Forelimb muscle (tissue), 1 donor: ENCODE measurements around the gene C9orf50. TPM values are rescaled to one million over a fixed set of nuclear protein-coding genes. Genes with fewer than 3 reads are reported as not detected.
"Not testable (repeated sequence)": the region's sequence is repeated elsewhere in the genome, so short reads cannot be mapped to it uniquely, and the experiment has no call there.

Experiments
- DNase-seq: peaks from one replicate; pipeline ENCODE4 v3.0.0-alpha.2; 2013; ENCODE audit warnings: low read depth
- polyA plus RNA-seq: library from polyadenylated mRNA; unstranded; fragments of 120-200 nt; gene quantifications from one replicate; pipeline ENCODE4 v1.2.1, GENCODE V29; 2013; ENCODE audit not compliant: insufficient read length

Gene C9orf50
- polyA plus RNA-seq, 1 donor: 0.23 TPM

- DNase-seq: no peak
These were observed 27.3 kb upstream of the C9orf50 start for GRCh38 chr9:129648092-129648763.

DNA sequence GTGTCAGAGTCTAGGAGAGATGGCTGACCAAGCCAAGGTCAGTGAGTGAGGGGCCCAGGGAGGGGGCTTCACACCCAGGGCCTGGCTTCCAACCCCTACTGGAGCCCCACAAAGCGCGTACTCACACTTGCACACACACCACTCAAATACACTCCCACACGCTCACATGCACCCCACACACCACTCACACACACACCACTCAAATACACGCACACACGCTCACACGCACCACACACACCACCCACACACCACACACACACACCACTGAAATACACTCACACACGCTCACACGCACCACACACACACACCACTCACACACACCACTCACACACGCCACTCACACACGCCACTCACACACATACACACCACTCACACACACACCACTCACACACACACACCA, 26.7 kb upstream of the C9orf50 start:
- no peak for DNase-seq

DNA sequence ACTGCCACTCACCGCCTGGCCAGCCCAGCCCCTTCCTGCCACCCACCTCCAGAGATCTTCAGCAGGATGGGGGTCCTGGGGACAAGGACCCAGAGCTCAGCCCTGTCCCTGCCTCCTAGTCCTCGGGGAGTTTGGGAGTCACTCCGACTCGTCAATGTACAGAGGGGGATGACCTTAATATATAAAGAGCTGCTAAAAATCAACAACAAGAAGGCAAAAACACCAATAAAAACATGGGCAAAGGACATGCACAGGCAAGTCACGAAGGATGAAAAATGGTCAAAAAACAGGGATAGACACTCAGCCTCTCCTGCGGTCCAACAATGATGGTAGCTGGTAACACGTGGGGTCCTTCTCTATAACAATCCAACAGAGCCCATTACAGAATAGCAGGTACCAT, 25.8 kb upstream of the C9orf50 start:
- DNase-seq: no peak

GRCh38 chr9:129646252-129646651, 25.4 kb upstream of the C9orf50 start:
- no peak for DNase-seq

DNA sequence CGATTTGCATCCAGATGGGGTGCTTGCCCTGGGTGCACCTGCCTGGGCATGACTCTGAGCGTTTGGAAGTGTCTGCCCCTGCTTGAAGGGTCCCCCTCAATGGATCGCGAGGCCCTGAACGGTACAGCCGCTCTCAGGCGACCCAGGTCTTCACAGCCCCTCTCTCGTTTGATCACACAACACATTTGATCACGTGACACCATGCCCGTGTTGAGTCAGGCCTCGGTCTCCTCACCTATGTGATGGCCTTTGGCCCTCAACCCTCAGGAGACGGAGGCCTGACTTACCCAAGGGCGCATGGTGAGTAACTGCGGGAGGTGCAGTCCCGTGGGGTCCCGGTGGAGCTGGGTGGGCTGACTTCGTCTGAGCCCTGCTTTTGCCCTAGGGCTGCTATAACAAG, 24.0 kb upstream of the C9orf50 start:
- no peak for DNase-seq

DNA sequence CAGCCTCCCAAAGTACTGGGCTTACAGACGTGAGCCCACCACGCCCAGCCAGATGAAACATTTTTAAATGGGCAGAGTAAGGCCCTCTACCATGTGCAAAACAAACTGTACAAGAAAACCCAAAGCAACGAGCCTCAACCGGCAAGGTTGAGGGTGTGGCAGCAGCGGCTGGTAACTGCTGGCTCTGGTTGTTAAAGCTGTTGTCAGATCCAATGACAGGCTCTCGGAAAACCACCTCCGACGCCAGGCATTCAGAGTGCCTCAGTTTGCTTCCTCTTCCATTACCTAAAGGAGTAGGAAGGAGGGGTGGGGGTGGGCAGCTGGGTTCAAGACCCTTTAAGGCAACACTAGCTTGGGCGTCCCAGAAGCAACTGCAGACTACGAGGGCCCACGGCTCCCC, 23.5 kb upstream of the C9orf50 start:
- DNase-seq: no peak

DNA sequence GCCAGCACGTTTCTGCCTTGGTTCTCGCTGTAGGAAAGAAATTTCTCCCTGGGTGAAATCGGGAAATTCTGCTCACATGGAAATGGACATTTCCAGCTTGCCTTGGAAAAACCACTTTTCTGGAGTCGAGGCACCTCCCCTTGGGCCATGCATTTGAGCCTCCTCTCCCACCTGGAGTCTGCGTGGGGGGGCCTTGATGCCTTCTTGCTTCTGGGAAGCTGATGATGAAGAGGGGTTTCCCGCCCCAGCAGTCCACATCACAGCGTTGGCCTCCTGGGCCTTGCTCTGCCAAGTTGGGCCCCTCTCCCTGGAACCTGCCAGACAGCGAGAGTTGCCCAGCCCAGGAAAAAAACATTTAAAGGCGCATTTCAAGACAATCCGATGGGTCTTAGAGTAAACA, 22.8 kb upstream of the C9orf50 start:
- DNase-seq: no peak

GRCh38 chr9:129641750-129642585, 21.1 kb upstream of the C9orf50 start, which contains the start of gene ASB6:
TSS of gene ASB6 (minus strand) at chr9:129642151. CDS start at chr9:129641999, 152 bp downstream.
- DNase-seq: peak; percentile 84

DNA sequence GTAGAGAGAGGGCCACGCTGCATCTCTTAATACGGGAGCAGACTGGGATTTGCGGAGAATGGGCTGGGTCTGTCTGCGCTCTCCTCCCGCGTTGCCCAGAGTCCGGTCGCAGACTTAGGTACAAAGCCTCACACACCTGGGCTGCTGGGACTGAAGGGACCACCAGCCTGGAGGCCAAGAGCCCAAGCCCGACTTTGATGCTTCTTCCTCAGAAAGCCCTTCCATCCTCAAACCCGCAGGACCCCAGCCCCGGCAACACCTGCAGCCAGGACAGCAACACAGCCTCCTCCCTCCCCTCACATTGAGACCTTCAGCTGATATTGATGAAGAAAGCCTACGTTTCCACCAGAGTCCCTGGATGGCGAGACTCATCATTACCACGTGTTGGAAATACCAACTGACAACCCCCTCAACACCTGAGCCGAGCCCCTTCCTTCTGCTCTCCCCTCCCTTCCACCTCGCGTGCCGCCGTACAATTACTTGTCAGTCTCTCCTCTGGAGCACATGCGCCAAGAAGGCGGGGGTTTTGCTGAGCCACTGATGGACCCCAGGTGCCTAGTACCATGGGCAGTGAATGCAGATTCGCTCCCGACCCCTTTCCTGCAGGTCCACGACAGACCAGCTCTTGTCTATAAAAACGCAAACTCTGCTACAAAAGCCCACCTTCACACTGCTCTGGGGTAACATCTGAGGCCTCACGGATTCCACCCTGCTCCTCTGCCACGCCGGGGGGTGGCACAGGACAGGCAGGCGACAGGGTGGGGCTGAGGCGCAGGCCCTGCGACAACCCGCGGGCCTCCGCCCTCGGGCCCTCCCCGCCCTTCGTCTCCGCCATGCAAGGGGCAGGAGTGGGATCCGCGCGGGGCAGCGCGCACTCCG, 20.2 kb upstream of the C9orf50 start:
- DNase-seq: no peak

DNA sequence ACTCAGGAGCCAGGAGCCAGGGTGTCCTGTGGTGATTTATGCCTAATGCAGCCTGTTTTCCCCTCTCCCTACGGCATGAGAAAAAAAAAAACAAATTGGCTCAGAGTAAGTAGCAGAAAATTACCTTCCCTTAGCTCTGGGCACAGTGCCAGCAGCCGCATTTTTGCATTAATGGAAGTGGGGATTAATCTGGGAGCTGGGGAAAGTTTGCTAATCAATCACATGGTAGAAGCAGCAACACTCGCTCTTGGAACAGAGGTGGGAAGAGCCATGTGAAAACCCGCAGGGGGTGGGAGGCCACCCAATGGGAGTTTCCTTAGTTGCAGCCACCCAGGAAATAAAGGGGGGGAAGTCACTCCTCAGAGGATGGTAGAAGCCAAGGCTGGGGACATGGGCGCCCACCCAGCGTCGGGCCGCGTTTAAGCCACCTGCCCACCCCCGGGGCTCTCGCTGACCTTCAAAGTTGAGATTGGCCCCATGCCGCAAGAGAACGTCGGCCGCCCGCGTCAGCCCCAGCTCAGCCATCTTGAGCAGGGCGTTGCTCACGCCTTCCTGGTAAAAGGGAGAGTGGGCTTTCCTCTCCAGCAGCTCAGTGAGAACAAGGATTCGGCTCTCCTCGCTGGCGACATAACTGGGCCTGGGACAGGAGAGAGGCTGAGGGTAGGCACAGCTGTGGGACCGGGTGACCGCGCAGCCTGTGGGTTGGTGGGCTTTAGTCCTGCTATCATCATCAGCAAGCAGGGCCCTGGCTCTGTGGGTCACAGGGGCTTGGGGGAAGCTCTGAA, 19.4 kb upstream of the C9orf50 start:
- DNase-seq: no peak

DNA sequence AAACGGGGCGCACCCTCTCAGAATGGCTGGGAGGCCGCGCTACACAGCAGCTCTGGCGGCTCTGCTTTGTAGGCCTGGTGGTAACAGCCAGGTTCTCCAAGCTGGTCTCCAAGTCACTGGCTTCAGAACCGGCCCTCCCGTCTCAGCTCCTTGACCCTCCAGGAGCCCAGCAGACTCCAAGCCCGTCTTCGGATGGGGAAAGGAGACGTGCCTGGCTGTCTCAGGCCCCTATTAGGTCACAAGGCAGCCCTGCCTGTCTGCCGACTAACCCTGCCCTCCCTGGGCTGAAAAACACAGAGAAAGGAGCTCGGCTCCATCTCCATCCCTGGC, 18.8 kb upstream of the C9orf50 start:
- no peak for DNase-seq

- DNase-seq: no peak
These were observed 18.2 kb upstream of the C9orf50 start for GRCh38 chr9:129639034-129639630.

DNA sequence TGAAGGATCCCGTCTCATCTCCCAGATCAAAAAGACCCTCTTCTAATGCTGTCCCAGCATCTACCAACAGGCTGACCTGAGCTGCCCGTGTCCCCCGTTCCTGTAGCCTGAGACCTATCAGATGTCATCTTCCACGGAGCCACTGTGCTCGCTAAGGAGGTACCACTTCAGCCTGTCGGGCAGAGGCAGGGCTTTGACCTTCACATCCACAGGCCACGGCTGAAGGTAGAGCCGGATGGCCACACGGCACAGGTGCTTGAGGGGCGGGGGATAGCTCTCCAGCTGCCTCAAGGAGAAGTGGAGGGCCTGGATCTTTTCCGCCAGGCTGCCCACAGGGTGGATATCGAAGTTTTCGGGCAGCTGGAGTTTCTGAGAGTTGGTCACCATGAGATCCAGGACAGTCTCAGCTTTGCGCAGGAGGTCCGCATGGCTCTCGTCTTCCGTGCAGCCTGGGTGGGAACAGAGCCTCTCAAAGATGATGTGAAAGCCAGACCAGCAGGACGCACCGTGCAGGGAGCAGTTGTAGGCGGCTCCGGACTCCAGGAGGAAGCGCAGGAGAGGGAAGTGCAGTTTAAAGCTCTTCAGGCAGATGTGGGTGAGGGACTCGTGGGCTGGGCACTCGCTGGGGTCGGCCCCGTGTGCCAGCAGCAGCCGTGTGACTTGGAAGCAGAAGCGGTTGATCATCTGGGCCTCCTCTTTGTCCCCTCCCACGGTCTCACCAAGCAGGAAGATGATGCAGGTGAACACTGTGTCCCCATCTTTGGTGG, 17.0 kb upstream of the C9orf50 start:
- no peak for DNase-seq

- no peak for DNase-seq
These were observed 16.2 kb upstream of the C9orf50 start for GRCh38 chr9:129637102-129637501.

GRCh38 chr9:129636343-129636742, 15.4 kb upstream of the C9orf50 start:
- DNase-seq: not testable (repeated sequence)

DNA sequence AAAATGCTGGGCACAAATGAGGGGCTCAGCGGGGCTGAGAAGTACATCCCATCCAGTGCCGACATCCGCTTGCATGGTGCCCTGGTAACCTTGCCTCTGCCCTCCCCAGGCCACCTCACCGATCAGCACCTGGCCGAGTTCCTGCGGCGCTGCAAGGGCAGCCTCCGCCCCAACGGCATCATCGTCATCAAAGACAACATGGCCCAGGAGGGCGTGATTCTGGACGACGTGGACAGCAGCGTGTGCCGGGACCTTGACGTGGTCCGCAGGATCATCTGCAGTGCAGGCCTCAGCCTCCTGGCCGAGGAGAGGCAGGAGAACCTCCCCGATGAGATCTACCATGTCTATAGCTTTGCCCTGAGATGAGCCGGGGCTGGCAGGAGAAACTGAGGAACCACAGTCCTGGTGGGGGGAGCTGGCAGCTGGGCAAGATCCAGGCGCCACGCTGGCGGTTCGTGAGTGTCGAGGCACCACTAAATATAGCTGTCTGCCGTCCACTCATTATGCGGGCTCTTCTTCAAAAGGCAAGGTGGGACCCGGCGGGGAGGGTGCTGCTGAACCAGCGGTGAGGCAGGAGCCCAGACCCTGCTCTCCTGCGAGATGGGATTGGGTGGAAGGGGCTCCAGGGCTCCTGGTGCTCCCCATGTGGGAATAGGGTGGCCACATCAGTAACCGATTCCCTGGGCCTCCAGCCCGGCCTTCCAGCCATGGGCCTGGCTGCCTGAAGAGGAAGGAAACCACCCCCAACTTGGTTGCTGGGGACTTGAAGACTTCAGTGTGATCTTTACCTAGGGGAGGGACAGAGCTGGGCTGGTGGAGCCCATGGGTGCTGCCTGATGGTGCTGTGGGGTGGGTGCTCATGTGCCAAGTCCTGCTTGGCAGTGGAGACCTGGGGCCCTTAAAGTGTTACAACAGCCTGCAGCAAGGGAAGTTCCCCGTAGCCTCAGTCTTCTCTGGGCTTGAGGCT, 14.5 kb upstream of the C9orf50 start:
- no peak for DNase-seq

GRCh38 chr9:129633848-129634247, 12.9 kb upstream of the C9orf50 start:
- DNase-seq: no peak

DNA sequence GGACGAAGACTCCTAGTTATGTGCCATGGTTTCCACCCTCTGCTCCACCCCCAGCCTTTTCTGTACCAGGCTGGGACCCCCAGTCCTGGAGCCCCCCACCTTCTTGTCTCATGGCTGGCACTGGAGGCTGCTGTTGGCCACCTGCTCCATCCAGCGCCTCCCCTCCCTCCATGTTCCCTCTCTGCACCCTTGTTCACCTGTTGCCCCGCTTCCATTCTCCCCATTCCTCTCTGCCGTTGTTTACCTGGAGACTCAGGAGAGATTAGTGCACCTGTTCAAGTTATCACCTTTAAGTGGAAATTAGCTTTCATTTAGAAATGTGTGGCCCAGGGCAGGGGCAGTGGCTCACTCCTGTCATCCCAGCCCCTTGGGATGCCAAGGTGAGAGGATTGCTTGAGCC, 12.3 kb upstream of the C9orf50 start:
- DNase-seq: no peak

- no peak for DNase-seq
These were observed 11.6 kb upstream of the C9orf50 start for GRCh38 chr9:129632460-129632859.
